Heart left ventricle (tissue), 16 donors: ENCODE results near the gene ANK2. TPM values are rescaled to one million over a fixed set of nuclear protein-coding genes. Genes with fewer than 3 reads are reported as not detected.
A peak's percentile ranks its signal among the peaks of the same experiment; 100 is the strongest.

ENCODE experiments used
- ATAC-seq, 4 donors: fragments of 200-7000 bp; cut with Tn5 transposase; one replicate each; pipeline ENCODE4 v1.9.1; 2020 to 2022; ENCODE audit warnings: moderate library complexity in 4 of 4, mild to moderate bottlenecking in 3 of 4, moderate number of reproducible peaks in 1 of 4
- DNase-seq, 5 donors: peaks; one replicate each; pipeline ENCODE4 v3.0.0-alpha.2; 2020
- H3K27ac ChIP-seq, 12 donors: fragments of 200-600 bp; sonication (generic) in 4 of 12; one replicate each; pipeline versions ENCODE4 v1.5.0 to v1.8.0; 2016 to 2022; ENCODE audit warnings: mild to moderate bottlenecking in 2 of 12
- H3K27me3 ChIP-seq, 9 donors: fragments of 200-600 bp; sonication (generic) in 2 of 9; one replicate each; pipeline versions ENCODE4 v1.5.1 to v1.8.0; 2016 to 2022; ENCODE audit warnings: mild to moderate bottlenecking in 3 of 9
- H3K36me3 ChIP-seq, 9 donors: fragments of 200-600 bp; sonication (generic) in 2 of 9; one replicate each; pipeline versions ENCODE4 v1.5.0 to v1.8.0; 2018 to 2022; ENCODE audit warnings: mild to moderate bottlenecking in 2 of 9
- H3K4me1 ChIP-seq, 12 donors: fragments of 200-600 bp; sonication (generic) in 4 of 12; one replicate each; pipeline versions ENCODE4 v1.5.0 to v1.8.0; 2016 to 2022; ENCODE audit warnings: mild to moderate bottlenecking in 3 of 12
- H3K4me3 ChIP-seq, 12 donors: fragments of 200-600 bp; sonication (generic) in 4 of 12; one replicate each; pipeline versions ENCODE4 v1.5.0 to v1.8.0; 2017 to 2022; ENCODE audit warnings: mild to moderate bottlenecking in 9 of 12, moderate library complexity in 4 of 12
- H3K9me3 ChIP-seq, 12 donors: fragments of 200-600 bp; sonication (generic) in 4 of 12; one replicate each; pipeline versions ENCODE4 v1.5.0 to v1.8.0; 2016 to 2022; ENCODE audit warnings: mild to moderate bottlenecking in 1 of 12
- POLR2A ChIP-seq, 2 donors: fragments of 450-650 bp; IDR thresholded peaks; one replicate each; pipeline ENCODE4 v1.6.1; 2017; ENCODE audit warnings: antibody characterized with exemption in 2 of 2, mild to moderate bottlenecking in 2 of 2, moderate library complexity in 2 of 2
- WGBS, 4 donors: extraction: QIAGEN DNeasy Blood & Tissue Kit in 2 of 4; methylation state at CpG; one replicate each; pipeline versions ENCODE4 v1.1.5 to v1.1.7; 2013 to 2018; 5-methylcytosine and 5-hydroxymethylcytosine counted together
- intact Hi-C, 10 donors: fragments of 100-400 bp; cut with DNase I; formaldehyde crosslinking; loops; one replicate each; pipeline versions ENCODE4 v1.11.1 to v1.14.2; 2022
- polyA plus RNA-seq, 2 donors: library from polyadenylated mRNA; stranded (reverse); fragments of 200-250 nt; gene quantifications; one replicate each; pipeline ENCODE4 v1.2.3, GENCODE V29; 2013
- total RNA-seq, 9 donors: library from RNA; depleted of rRNA in 2 of 9; stranded (reverse); fragments of >200 nt in 2 of 9; fragmentation: NEBNext Ultra II Directional in 3 of 9; extraction: Animal tissue kit (Norgen Biotek cat#: 25700) in 3 of 9; gene quantifications; one replicate each; pipeline versions ENCODE4 v1.1.0 to v1.2.4, GENCODE V29; 2016 to 2023
- TF ChIP-seq, protein P1 (sequence below), 12 donors: fragments of 200-600 bp; sonication (generic) in 4 of 12; IDR thresholded peaks; one replicate each; pipeline versions ENCODE4 v1.5.0 to v1.8.0; 2018 to 2022; ENCODE audit warnings: antibody characterized with exemption in 12 of 12, mild to moderate bottlenecking in 5 of 12
- donor health status: ischemic (EF 13 %, LVEDD 7.1; RV severe dilation, severe dysfunction).
- donor health status: healthy with polysubstance abuse.
- donor health status: DM: no; HTN: yes; CAD: no.
- donor health status: DM: no; HTN: no; CAD: no.
- donor health status: ischemic (EF 25% LVEDD 6.9; RV normal size, moderate dysfunction).
- donor health status: ischemic (EF 25% LVEDD 5.7; RV mildly dilated, moderate dysfunction).
- donor health status: healthy.
- donor health status: DM: yes; HTN: yes; CAD: no.
- donor health status: ischemic (EF 35%, LVEDD 5.7; RV mildly dilated, moderate dysfunction).
- donor health status: nonischemic (EF 11% LVEDD 7.7; RV severe dilation, severe dysfunction).
- donor health status: DM: yes; HTN: yes; CAD: no.
- donor health status: PGD.
- donor health status: ischemic (EF 29% LVEDD 5.4; RV normal size, mild dysfunction).
- donor health status: nonischemic (EF 23%, LVEDD 6.1; RV moderate dilation, normal function).

The ANK2 gene
- total and polyA plus RNA-seq, 11 donors: 30.7 to 351 (median 267) TPM

DNA sequence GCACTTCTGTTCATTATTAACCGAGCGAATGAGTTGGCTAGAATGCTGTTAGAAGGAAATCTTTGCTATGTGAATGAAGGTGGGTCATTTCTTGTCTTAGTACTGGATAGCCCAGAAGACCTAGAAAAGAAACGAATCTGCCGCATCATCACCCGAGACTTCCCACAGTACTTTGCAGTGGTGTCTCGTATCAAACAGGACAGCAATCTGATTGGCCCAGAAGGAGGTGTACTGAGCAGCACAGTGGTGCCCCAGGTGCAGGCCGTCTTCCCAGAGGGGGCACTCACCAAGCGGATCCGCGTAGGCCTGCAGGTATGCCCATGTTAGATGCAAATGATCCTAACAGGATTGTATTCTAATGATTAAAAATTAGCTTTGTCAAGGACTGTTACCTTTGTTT is 286.3 kb downstream of the ANK2 start:
- no peak overlapping the region for H3K27ac ChIP-seq
- no peaks in the 10 kb centered on the region for H3K27me3 ChIP-seq
- 88 to 97% (median 93%) methylated on average over 10 of the region's 10 CpGs for WGBS, 4 donors
- H3K9me3 ChIP-seq: no peaks in the 10 kb centered on the region
- no peak for DNase-seq
- H3K4me1 ChIP-seq: peaks cover 0 to 9% (median 0%) of the 10 kb centered on the region in 12 donors
- intact Hi-C loops: no loop called here
- TF ChIP-seq POLR2A (IDR thresholded peaks at IDR 0.05): no peak
- TF ChIP-seq, protein P1, sequence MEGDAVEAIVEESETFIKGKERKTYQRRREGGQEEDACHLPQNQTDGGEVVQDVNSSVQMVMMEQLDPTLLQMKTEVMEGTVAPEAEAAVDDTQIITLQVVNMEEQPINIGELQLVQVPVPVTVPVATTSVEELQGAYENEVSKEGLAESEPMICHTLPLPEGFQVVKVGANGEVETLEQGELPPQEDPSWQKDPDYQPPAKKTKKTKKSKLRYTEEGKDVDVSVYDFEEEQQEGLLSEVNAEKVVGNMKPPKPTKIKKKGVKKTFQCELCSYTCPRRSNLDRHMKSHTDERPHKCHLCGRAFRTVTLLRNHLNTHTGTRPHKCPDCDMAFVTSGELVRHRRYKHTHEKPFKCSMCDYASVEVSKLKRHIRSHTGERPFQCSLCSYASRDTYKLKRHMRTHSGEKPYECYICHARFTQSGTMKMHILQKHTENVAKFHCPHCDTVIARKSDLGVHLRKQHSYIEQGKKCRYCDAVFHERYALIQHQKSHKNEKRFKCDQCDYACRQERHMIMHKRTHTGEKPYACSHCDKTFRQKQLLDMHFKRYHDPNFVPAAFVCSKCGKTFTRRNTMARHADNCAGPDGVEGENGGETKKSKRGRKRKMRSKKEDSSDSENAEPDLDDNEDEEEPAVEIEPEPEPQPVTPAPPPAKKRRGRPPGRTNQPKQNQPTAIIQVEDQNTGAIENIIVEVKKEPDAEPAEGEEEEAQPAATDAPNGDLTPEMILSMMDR (IDR thresholded peaks at IDR 0.05): no peak
- peaks cover 0 to 83% (median 20%) of the 10 kb centered on the region in 9 donors for H3K36me3 ChIP-seq
- no peak overlapping the region for H3K4me3 ChIP-seq
- no peak for ATAC-seq

DNA sequence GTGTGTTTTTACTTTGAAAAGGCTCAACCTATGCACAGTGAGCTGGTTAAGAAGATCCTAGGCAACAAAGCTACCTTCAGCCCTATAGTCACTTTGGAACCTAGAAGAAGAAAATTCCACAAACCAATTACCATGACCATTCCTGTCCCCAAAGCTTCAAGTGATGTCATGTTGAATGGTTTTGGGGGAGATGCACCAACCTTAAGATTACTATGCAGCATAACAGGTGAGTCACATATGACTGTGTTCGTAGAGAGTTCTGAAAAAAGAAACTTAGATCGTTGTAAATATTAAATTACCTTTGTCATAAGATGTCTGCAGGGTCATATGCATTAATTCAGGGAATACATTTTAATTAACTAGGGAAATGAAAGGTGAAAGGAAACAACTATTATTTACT is 287.1 kb downstream of the ANK2 start:
- DNase-seq (no peak), ATAC-seq (no peak)
- 90 to 95% (median 91%) methylated on average over 2 of the region's 2 CpGs for WGBS, 4 donors
- intact Hi-C loops: no loop called here
- H3K36me3 ChIP-seq: peaks cover 0 to 79% (median 17%) of the 10 kb centered on the region in 9 donors
- H3K9me3 ChIP-seq: no peaks in the 10 kb centered on the region
- H3K4me1 ChIP-seq: peaks cover 0 to 9% (median 0%) of the 10 kb centered on the region in 12 donors
- TF ChIP-seq, protein P1 (IDR thresholded peaks at IDR 0.05): no peak
- no peak for TF ChIP-seq POLR2A (IDR thresholded peaks at IDR 0.05)
- H3K4me3 ChIP-seq: no peak overlapping the region
- H3K27me3 ChIP-seq: no peaks in the 10 kb centered on the region
- H3K27ac ChIP-seq: no peak overlapping the region

DNA sequence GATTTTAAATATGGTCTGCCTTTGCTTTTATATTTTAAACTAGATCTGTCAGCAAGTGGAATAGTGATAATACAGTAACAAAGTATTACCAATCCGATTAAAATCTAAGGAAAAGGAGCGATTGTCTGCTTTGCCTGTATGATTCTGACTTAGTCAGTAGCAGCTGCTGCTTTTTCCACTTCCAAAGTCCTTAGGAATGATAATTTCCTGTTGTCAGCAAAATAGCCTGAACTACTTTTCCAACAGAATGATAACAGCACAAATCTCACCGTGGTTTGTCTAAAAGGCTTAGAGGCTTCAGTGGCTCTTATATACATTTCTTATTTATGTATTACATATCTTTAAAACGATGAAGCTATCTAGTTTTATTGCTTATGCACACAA is 290.0 kb downstream of the ANK2 start:
- no peak for DNase-seq
- H3K27ac ChIP-seq: peak overlapping the region in 4 of 12 donors; percentile 8 to 40 (median 28)

DNA sequence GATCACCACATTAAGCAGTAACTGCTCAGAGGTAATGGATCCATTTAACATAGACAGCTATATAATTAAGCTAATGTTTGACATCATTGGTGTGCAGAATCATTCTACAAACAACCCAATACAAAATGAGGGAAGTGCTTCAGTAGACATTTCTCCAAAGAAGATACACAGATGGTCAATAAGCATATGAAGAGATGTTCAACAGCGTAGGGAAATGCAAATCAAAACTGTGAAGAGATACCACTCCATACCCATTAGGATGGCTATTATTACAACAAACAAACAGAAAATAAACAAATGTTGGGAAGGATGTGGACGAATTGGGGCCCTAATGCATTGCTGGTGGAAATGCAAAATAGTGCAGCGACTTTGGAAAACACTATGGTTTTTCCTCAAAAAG is 294.6 kb downstream of the ANK2 start:
- H3K4me3 ChIP-seq: no peak overlapping the region
- H3K36me3 ChIP-seq: peaks cover 0 to 91% (median 7%) of the 10 kb centered on the region in 9 donors
- no peak for ATAC-seq
- intact Hi-C loops: no loop called here
- TF ChIP-seq, protein P1 (IDR thresholded peaks at IDR 0.05): no peak
- TF ChIP-seq POLR2A (IDR thresholded peaks at IDR 0.05): no peak
- no peaks in the 10 kb centered on the region for H3K27me3 ChIP-seq
- H3K27ac ChIP-seq: no peak overlapping the region
- H3K4me1 ChIP-seq: peaks cover 0 to 5% (median 0%) of the 10 kb centered on the region in 12 donors
- no peaks in the 10 kb centered on the region for H3K9me3 ChIP-seq
- DNase-seq: no peak
- WGBS, 4 donors: 94 to 98% (median 96%) methylated on average over 3 of the region's 3 CpGs

More for the DNA sequence above, 290.0 kb downstream of the ANK2 start:
- peak in 1 of 4 donors; percentile 59 for ATAC-seq
- peaks cover 0 to 81% (median 16%) of the 10 kb centered on the region in 9 donors for H3K36me3 ChIP-seq
- intact Hi-C loops: no loop called here
- no peaks in the 10 kb centered on the region for H3K9me3 ChIP-seq
- TF ChIP-seq, protein P1 (IDR thresholded peaks at IDR 0.05): no peak
- TF ChIP-seq POLR2A (IDR thresholded peaks at IDR 0.05): no peak
- peaks cover 0 to 9% (median 0%) of the 10 kb centered on the region in 12 donors for H3K4me1 ChIP-seq
- no peak overlapping the region for H3K4me3 ChIP-seq
- H3K27me3 ChIP-seq: no peaks in the 10 kb centered on the region
- WGBS, 4 donors: 53 to 64% (median 56%) methylated on average over 4 of the region's 4 CpGs
